GM12878 (cell line): ENCODE measurements around the gene FJX1. TPM values are rescaled to one million over a fixed set of nuclear protein-coding genes. Genes with fewer than 3 reads are reported as not detected.
"Not testable (repeated sequence)": the region's sequence is repeated elsewhere in the genome, so short reads cannot be mapped to it uniquely, and the experiment has no call there.

Experiments used
- ATAC-seq: fragments of 200-7000 bp; cut with Tn5 transposase; 3 replicates; pipeline ENCODE4 v1.9.1; 2020; ENCODE audit warnings: mild to moderate bottlenecking, moderate library complexity
- BruUV-seq: library from RNA; stranded (reverse); fragments of 400-500 nt; replicated peaks from 2 replicates; lab custom pipeline; 2021; lab: Mats Ljungman, UMichigan
- CTCF ChIA-PET: fragments of 300-600 bp; sonication (Branson Sonifier 250); formaldehyde crosslinking; extraction: SDS; loops from one replicate; lab custom pipeline; 2021; ENCODE audit warnings: inconsistent platforms; lab: Yijun Ruan, JAX
- POLR2A ChIA-PET: fragments of 350-600 bp; formaldehyde crosslinking; extraction: SDS; loops from one replicate; lab custom pipeline; 2021; ENCODE audit warnings: inconsistent platforms; lab: Charles Lee
- RAD21 ChIA-PET: fragments of 300-600 bp; sonication (Branson Sonifier 250); formaldehyde crosslinking; loops from one replicate; lab custom pipeline; 2023; ENCODE audit warnings: antibody characterized with exemption; ENCODE audit not compliant: unreplicated experiment; lab: Charles Lee
- SMC1A ChIA-PET: fragments of 300-600 bp; sonication (Branson Sonifier 250); formaldehyde crosslinking; loops from one replicate; lab custom pipeline; 2023; ENCODE audit not compliant: unreplicated experiment, uncharacterized antibody; lab: Charles Lee
- DNase-seq: peaks from one replicate; pipeline ENCODE4 v3.0.0-alpha.2; 2011; ENCODE audit warnings: low read depth, low spot score
- FAIRE-seq: peaks from 3 replicates; lab custom pipeline; 2011; peaks lifted over from hg19 to GRCh38; lab: Jason Lieb, UNC
- H2AFZ ChIP-seq: 2 replicates; pipeline ENCODE4 v1.6.0; 2011; ENCODE audit warnings: low read depth, low read length, control low read depth; ENCODE audit not compliant: control insufficient read depth
- H3K27ac ChIP-seq: 2 replicates; pipeline ENCODE4 v1.5.1; 2011; ENCODE audit warnings: control low read depth; ENCODE audit not compliant: control insufficient read depth, insufficient read depth
- H3K27me3 ChIP-seq, 2 experiments: replicated peaks in 1 of 2; 2 replicates each; pipeline versions ENCODE4 v1.6.0 to v1.6.1; 2011; ENCODE audit warnings: low read length in 1 of 2; ENCODE audit not compliant: control insufficient read depth in 2 of 2, insufficient read depth in 2 of 2
- H3K36me3 ChIP-seq, 2 experiments: 2 replicates each; pipeline ENCODE4 v1.5.1; 2011; ENCODE audit warnings: low read length in 1 of 2; ENCODE audit not compliant: control insufficient read depth in 2 of 2, insufficient read depth in 2 of 2
- H3K4me1 ChIP-seq: 2 replicates; pipeline ENCODE4 v1.6.1; 2011; ENCODE audit warnings: mild to moderate bottlenecking, low read length, moderate library complexity, mixed read lengths; ENCODE audit not compliant: control insufficient read depth, insufficient read depth
- H3K4me2 ChIP-seq: 2 replicates; pipeline ENCODE4 v1.6.0; 2011; ENCODE audit warnings: control low read depth; ENCODE audit not compliant: control insufficient read depth, insufficient read depth
- H3K4me3 ChIP-seq: fragments of 200-600 bp; sonication (generic); 2 replicates; pipeline ENCODE4 v1.5.1; 2016
- H3K79me2 ChIP-seq: 2 replicates; pipeline ENCODE4 v1.6.0; 2011; ENCODE audit warnings: low read length; ENCODE audit not compliant: control insufficient read depth, insufficient read depth
- H3K9ac ChIP-seq: 2 replicates; pipeline ENCODE4 v1.8.0; 2011; ENCODE audit warnings: low read length, control low read depth, mixed read lengths; ENCODE audit not compliant: control insufficient read depth, insufficient read depth
- H3K9me3 ChIP-seq: replicated peaks from 3 replicates; pipeline ENCODE4 v1.5.1; 2011; ENCODE audit warnings: mild to moderate bottlenecking, low read length; ENCODE audit not compliant: control insufficient read depth, insufficient read depth
- H4K20me1 ChIP-seq: 2 replicates; pipeline ENCODE4 v1.6.0; 2011; ENCODE audit not compliant: control insufficient read depth, insufficient read depth
- EGR1 ChIP-seq, 2 experiments: IDR thresholded peaks; 1 replicate in 1 of 2; 2 replicates in 1 of 2; pipeline ENCODE4 v1.6.1; 2011 to 2012; ENCODE audit warnings: low read depth in 2 of 2, low read length in 2 of 2, borderline replicate concordance in 1 of 2, mild to moderate bottlenecking in 1 of 2, moderate library complexity in 1 of 2
- IKZF2 ChIP-seq, 2 experiments: fragments of 450-650 bp; IDR thresholded peaks; 2 replicates each; pipeline ENCODE4 v1.6.1; 2017; ENCODE audit warnings: mild to moderate bottlenecking in 2 of 2, moderate library complexity in 2 of 2
- IRF3 ChIP-seq: fragments of 450-650 bp; IDR thresholded peaks from 2 replicates; pipeline ENCODE4 v1.6.1; 2014; ENCODE audit warnings: mild to moderate bottlenecking
- MAX ChIP-seq: IDR thresholded peaks from 2 replicates; pipeline ENCODE4 v1.6.1; 2012; ENCODE audit warnings: low read depth, low read length, improper control_type of control experiment
- RAD21 ChIP-seq: IDR thresholded peaks from 2 replicates; pipeline ENCODE4 v1.6.1; 2011; ENCODE audit warnings: mild to moderate bottlenecking, low read depth, low read length, moderate library complexity; ENCODE audit not compliant: insufficient read depth
- RCOR1 ChIP-seq: conservative IDR thresholded peaks from 2 replicates; pipeline ENCODE4 v1.6.1; 2012; ENCODE audit warnings: low read depth, low read length, improper control_type of control experiment
- SKIL ChIP-seq: fragments of 450-650 bp; IDR thresholded peaks from 2 replicates; pipeline ENCODE4 v1.6.1; 2017; ENCODE audit warnings: mild to moderate bottlenecking, low read depth, inconsistent platforms; ENCODE audit not compliant: poor library complexity, severe bottlenecking
- SP1 ChIP-seq: IDR thresholded peaks from one replicate; pipeline ENCODE4 v1.6.1; 2011; ENCODE audit warnings: low read depth, low read length
- SPI1 ChIP-seq: IDR thresholded peaks from 2 replicates; pipeline ENCODE4 v1.6.1; 2011; ENCODE audit warnings: low read depth, mild to moderate bottlenecking, low read length, moderate library complexity, borderline replicate concordance; ENCODE audit not compliant: insufficient read depth
- WGBS: methylation state at CpG from one replicate; pipeline ENCODE4 v1.1.6; 2016; ENCODE audit warnings: low lambda C conversion rate; ENCODE audit not compliant: insufficient replicate concordance, insufficient coverage; ENCODE audit errors: missing lambda C conversion rate; 5-methylcytosine and 5-hydroxymethylcytosine counted together
- in situ Hi-C: fragments of 300-500 bp; cut with MboI; formaldehyde crosslinking; loops from 9 replicates; pipeline ENCODE4 v1.14.3; 2018; ENCODE audit warnings: mixed read lengths
- intact Hi-C: fragments of 100-400 bp; cut with micrococcal nuclease; formaldehyde crosslinking; loops from one replicate; pipeline ENCODE4 v1.14.2; 2022; ENCODE audit not compliant: unreplicated experiment
- polyA plus RNA-seq, 11 experiments: library from polyadenylated mRNA; depleted of rRNA in 4 of 11; unstranded in 6 of 11; stranded (reverse) in 5 of 11; fragments of >200 nt; fragmentation: Nextera tagmentation in 4 of 11; fragmentation: Illumina TruSeq in 1 of 11; extraction: Ambion mirVana in 4 of 11; extraction: Trizol in 1 of 11; gene quantifications; 1 replicate in 1 of 11; 2 replicates in 10 of 11; pipeline versions ENCODE4 v1.2.1 to v1.2.3, GENCODE V29; 2011 to 2016; ENCODE audit warnings: inconsistent platforms in 2 of 11, missing spikeins in 2 of 11, low read depth in 1 of 11
- total RNA-seq, 4 experiments: library from RNA; depleted of rRNA in 3 of 4; stranded (reverse); fragments of >200 nt in 3 of 4; fragmentation: Illumina TruSeq in 1 of 4; extraction: Trizol in 1 of 4; gene quantifications; 2 replicates each; pipeline versions ENCODE4 v1.2.1 to v1.2.3, GENCODE V29; 2013 to 2021
- TF ChIP-seq, protein P1 (sequence below): IDR thresholded peaks from 2 replicates; pipeline ENCODE4 v1.6.1; 2011; ENCODE audit warnings: low read depth, low read length, improper control_type of control experiment, borderline replicate concordance

Gene FJX1
- total and polyA plus RNA-seq, 10 of the 15 experiments (the other 5 are each of a cell fraction or from before 2014, with no cell fraction given), result 1.7 to 26.1 (median 10.0) TPM

DNA sequence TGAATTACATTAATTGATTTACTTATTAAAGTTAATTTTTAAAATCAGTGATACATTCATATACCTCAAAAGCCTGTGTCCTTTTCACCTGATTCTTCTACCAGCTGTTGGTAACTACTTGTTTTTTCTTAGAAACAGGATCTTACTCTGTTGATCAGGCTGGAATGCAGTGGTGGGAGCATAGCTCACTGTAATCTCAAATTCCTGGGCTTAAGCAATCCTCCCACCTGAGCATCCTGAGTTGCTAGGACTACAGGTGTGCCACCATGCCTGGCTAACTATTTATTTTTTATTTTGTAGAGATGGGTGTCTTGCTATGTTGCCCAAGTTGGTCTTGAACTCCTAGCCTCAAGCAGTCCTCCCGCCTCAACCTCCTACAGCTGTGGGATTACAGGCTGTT, 49.0 kb downstream of the FJX1 start:
- Histone ChIP-seq H3K4me1 (peaks cover 7% of the 10 kb centered on the region), H3K36me3 (no peaks in the 10 kb centered on the region), H3K9ac (no peak overlapping the region), H2AFZ (no peak overlapping the region), H4K20me1 (no peaks in the 10 kb centered on the region; the same call in 1 of the 2 replicates), H3K27ac (no peak overlapping the region), H3K4me3 (no peak overlapping the region), H3K27me3 (no peaks in the 10 kb centered on the region), H3K79me2 (peaks cover 73% of the 10 kb centered on the region), H3K9me3 (peaks cover 14% of the 10 kb centered on the region), H3K4me2 (no peak overlapping the region)
- no TSS peak for BruUV-seq
- intact Hi-C loops (no loop called here), in situ Hi-C loops (no loop called here)
- no peak for DNase-seq
- no peak for FAIRE-seq
- RAD21 ChIA-PET, result no interaction called here
- CTCF ChIA-PET, result interaction anchor here (1.1 kb wide), 1 partner anchor 9 kb away, joined by 5 read pairs; no protein-coding TSS in a partner anchor
- SMC1A ChIA-PET, result no interaction called here
- POLR2A ChIA-PET, result no interaction called here
- 95% methylated on average over 1 of the region's 1 CpG for WGBS
- no peak for ATAC-seq
- no peak for TF ChIP-seq EGR1 (IDR thresholded peaks at IDR 0.05; ENCODE audit: borderline replicate concordance in 1 of 2, low read depth in 2 of 2, low read length in 2 of 2)
- TF ChIP-seq SKIL, result no peak
- TF ChIP-seq, protein P1, sequence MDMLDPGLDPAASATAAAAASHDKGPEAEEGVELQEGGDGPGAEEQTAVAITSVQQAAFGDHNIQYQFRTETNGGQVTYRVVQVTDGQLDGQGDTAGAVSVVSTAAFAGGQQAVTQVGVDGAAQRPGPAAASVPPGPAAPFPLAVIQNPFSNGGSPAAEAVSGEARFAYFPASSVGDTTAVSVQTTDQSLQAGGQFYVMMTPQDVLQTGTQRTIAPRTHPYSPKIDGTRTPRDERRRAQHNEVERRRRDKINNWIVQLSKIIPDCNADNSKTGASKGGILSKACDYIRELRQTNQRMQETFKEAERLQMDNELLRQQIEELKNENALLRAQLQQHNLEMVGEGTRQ, result no peak
- no peak for TF ChIP-seq RCOR1
- TF ChIP-seq IKZF2 (IDR thresholded peaks at IDR 0.05), result no peak
- no peak for TF ChIP-seq IRF3
- no peak for TF ChIP-seq SPI1
- TF ChIP-seq SP1, result no peak
- TF ChIP-seq RAD21, result no peak
- no peak for TF ChIP-seq MAX
- TF ChIP-seq, all 136 proteins: peak for 0

DNA sequence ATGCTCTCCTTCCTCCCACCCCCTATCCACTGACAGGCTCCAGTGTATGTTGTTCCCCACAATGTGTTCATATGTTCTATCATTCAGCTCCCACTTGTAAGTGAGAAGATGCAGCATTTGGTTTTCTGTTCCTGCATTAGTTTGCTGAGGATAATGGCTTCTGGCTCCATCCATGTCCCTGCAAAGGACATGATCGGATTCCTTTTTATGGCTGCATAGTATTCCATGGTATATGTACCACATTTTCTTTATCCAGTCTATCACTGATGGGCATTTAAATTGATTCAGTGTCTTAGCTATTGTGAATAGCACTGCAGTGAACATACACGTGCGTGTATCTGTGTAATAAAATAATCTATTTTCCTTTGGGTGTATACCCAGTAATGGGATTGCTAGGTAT, 50.1 kb downstream of the FJX1 start:
- peaks cover 78% of the 10 kb centered on the region for H3K79me2 ChIP-seq
- in situ Hi-C loops, RAD21 ChIA-PET: not testable (repeated sequence)

More for the DNA sequence above, 50.1 kb downstream of the FJX1 start:
- H4K20me1 ChIP-seq, ATAC-seq, BruUV-seq, DNase-seq, CTCF ChIA-PET, H2AFZ ChIP-seq, POLR2A ChIA-PET, H3K4me2 ChIP-seq, intact Hi-C loops, H3K4me3 ChIP-seq, H3K36me3 ChIP-seq, FAIRE-seq, H3K27me3 ChIP-seq, H3K27ac ChIP-seq, H3K4me1 ChIP-seq, H3K9ac ChIP-seq: not testable (repeated sequence)
- SMC1A ChIA-PET, result interaction anchor here (0.7 to 1.2 kb wide), 3 partner anchors 11 to 133 kb away, joined by 3 to 5 read pairs (median 4); no protein-coding TSS in a partner anchor
- 98% methylated on average over 3 of the region's 3 CpGs for WGBS
- H3K9me3 ChIP-seq, result peaks cover 14% of the 10 kb centered on the region
